K562 (cell line): ENCODE results near the gene CST4. TPM values are rescaled to one million over a fixed set of nuclear protein-coding genes. Genes with fewer than 3 reads are reported as not detected.

Source experiments
- ATAC-seq: fragments of 200-7000 bp; cut with Tn5 transposase; 3 replicates; pipeline ENCODE4 v1.9.1; 2020; ENCODE audit warnings: moderate library complexity
- BruUV-seq: library from RNA; stranded (reverse); fragments of 400-500 nt; replicated peaks from 2 replicates; lab custom pipeline; 2021; lab: Mats Ljungman, UMichigan
- CTCF ChIA-PET: fragments of 300-600 bp; formaldehyde crosslinking; extraction: SDS; loops from one replicate; lab custom pipeline; 2021; ENCODE audit warnings: low intra/inter-chr PET ratio; lab: Yijun Ruan, JAX
- POLR2A ChIA-PET: fragments of 300-600, 350-650 bp; sonication (Branson Sonifier 250); formaldehyde crosslinking; extraction: SDS; loops from one replicate; lab custom pipeline; 2021; ENCODE audit warnings: antibody characterized with exemption, inconsistent platforms; lab: Yijun Ruan, JAX
- DNase-seq, 4 experiments: peaks; one replicate each; pipeline versions ENCODE4 v3.0.0 to v3.0.0-alpha.2; 2011 to 2018; ENCODE audit warnings: low spot score in 3 of 4, mixed read lengths in 3 of 4; ENCODE audit errors: extremely low read depth in 1 of 4
- FAIRE-seq: peaks from 2 replicates; lab custom pipeline; 2011; peaks lifted over from hg19 to GRCh38; lab: Jason Lieb, UNC
- H2AFZ ChIP-seq: 2 replicates; pipeline ENCODE4 v1.6.0; 2011; ENCODE audit warnings: low read depth, low read length, control low read depth, inconsistent platforms
- H3K27ac ChIP-seq: fragments of 200-600 bp; 3 replicates; pipeline ENCODE4 v1.8.0; 2011; ENCODE audit warnings: low read depth, mild to moderate bottlenecking, control low read depth, inconsistent platforms, low read length, moderate library complexity, mixed read lengths; ENCODE audit errors: extremely low read depth
- H3K27me3 ChIP-seq, 2 experiments: fragments of 300-600 bp in 1 of 2; 2 replicates in 1 of 2; 3 replicates in 1 of 2; pipeline versions ENCODE4 v1.6.0 to v1.8.0; 2011; ENCODE audit warnings: inconsistent platforms in 2 of 2, low read length in 2 of 2, mild to moderate bottlenecking in 1 of 2, mixed read lengths in 1 of 2, moderate library complexity in 1 of 2; ENCODE audit not compliant: control insufficient read depth in 2 of 2, insufficient read depth in 2 of 2
- H3K36me3 ChIP-seq: fragments of 300-600 bp; 3 replicates; pipeline ENCODE4 v1.8.0; 2011; ENCODE audit warnings: mild to moderate bottlenecking, low read length, inconsistent platforms; ENCODE audit not compliant: control insufficient read depth, insufficient read depth
- H3K4me1 ChIP-seq, 2 experiments: fragments of 200-600 bp in 1 of 2; replicated peaks in 1 of 2; 2 replicates in 1 of 2; 3 replicates in 1 of 2; pipeline versions ENCODE4 v1.5.1 to v1.8.0; 2011; ENCODE audit warnings: inconsistent platforms in 2 of 2, low read length in 2 of 2, mild to moderate bottlenecking in 1 of 2, mixed read lengths in 1 of 2, moderate library complexity in 1 of 2; ENCODE audit not compliant: control insufficient read depth in 2 of 2, insufficient read depth in 2 of 2
- H3K4me2 ChIP-seq: 2 replicates; pipeline ENCODE4 v1.6.1; 2011; ENCODE audit warnings: low read length, control low read depth, inconsistent platforms, mixed read lengths; ENCODE audit not compliant: insufficient read depth
- H3K4me3 ChIP-seq: fragments of 200-600 bp; sonication (generic), shearing (Covaris generic); 2 replicates; pipeline ENCODE4 v1.5.1; 2016; ENCODE audit warnings: control low read depth, inconsistent platforms
- H3K79me2 ChIP-seq: fragments of 200-600 bp; 3 replicates; pipeline ENCODE4 v1.8.0; 2011; ENCODE audit warnings: low read length, inconsistent platforms; ENCODE audit not compliant: control insufficient read depth, insufficient read depth
- H3K9ac ChIP-seq, 2 experiments: 2 replicates each; pipeline versions ENCODE4 v1.6.0 to v1.6.1; 2011; ENCODE audit warnings: low read depth in 2 of 2, low read length in 2 of 2, control low read depth in 1 of 2, inconsistent platforms in 1 of 2, mild to moderate bottlenecking in 1 of 2, mixed read lengths in 1 of 2; ENCODE audit not compliant: insufficient read depth in 1 of 2
- H3K9me1 ChIP-seq: one replicate; pipeline ENCODE4 v1.6.0; 2011; ENCODE audit warnings: inconsistent platforms, mild to moderate bottlenecking, low read length, moderate library complexity; ENCODE audit not compliant: control insufficient read depth, insufficient read depth
- H3K9me3 ChIP-seq: replicated peaks from 2 replicates; pipeline ENCODE4 v1.5.1; 2011; ENCODE audit warnings: low read depth, low read length, inconsistent platforms; ENCODE audit not compliant: control insufficient read depth, insufficient read depth
- H4K20me1 ChIP-seq: replicated peaks from 2 replicates; pipeline ENCODE4 v1.6.1; 2011; ENCODE audit warnings: low read length, inconsistent platforms, mixed read lengths; ENCODE audit not compliant: control insufficient read depth, insufficient read depth
- C11orf30 ChIP-seq: fragments of 450-650 bp; IDR thresholded peaks from 2 replicates; pipeline ENCODE4 v1.6.1; 2016; ENCODE audit warnings: low read depth, mild to moderate bottlenecking
- HOXB6 ChIP-seq: fragments of 250-450 bp; sonication (Bioruptor Pico); IDR thresholded peaks from 2 replicates; pipeline ENCODE4 v1.5.1; 2022; ENCODE audit warnings: mild to moderate bottlenecking, borderline replicate concordance
- NFE2L1 ChIP-seq: fragments of 450-650 bp; IDR thresholded peaks from 2 replicates; pipeline ENCODE4 v1.6.1; 2016; ENCODE audit warnings: missing genetic modification characterization, low read depth, mild to moderate bottlenecking, missing compliant biosample characterization, moderate library complexity, borderline replicate concordance
- POLR2A ChIP-seq: fragments of 450-650 bp; conservative IDR thresholded peaks from 2 replicates; pipeline ENCODE4 v1.6.1; 2016
- RBM22 ChIP-seq: fragments of 200-400 bp; formaldehyde crosslinking; IDR thresholded peaks from 2 replicates; pipeline ENCODE4 v1.6.1; 2018; ENCODE audit warnings: low read length, low read depth; ENCODE audit not compliant: poor library complexity, severe bottlenecking
- ZNF24 ChIP-seq: fragments of 450-650 bp; IDR thresholded peaks from 2 replicates; pipeline ENCODE4 v1.6.1; 2016
- ZNF507 ChIP-seq: conservative IDR thresholded peaks from 2 replicates; pipeline ENCODE4 v1.6.1; 2017; ENCODE audit warnings: missing genetic modification characterization, missing compliant biosample characterization
- WGBS: fragments of 100-300 bp; shearing (Covaris generic); methylation state at CpG from one replicate; pipeline ENCODE4 v1.1.6; 2016; ENCODE audit warnings: low coverage, mixed read lengths; ENCODE audit not compliant: insufficient coverage; ENCODE audit errors: missing lambda C conversion rate; 5-methylcytosine and 5-hydroxymethylcytosine counted together
- in situ Hi-C: fragments of 300-500 bp; cut with MboI; formaldehyde crosslinking; loops from 4 replicates; pipeline ENCODE4 v1.15.0; 2018; ENCODE audit warnings: inconsistent platforms, mixed read lengths
- intact Hi-C: fragments of 100-400 bp; cut with micrococcal nuclease; formaldehyde crosslinking; loops from 2 replicates; pipeline ENCODE4 v1.14.2; 2022
- polyA plus RNA-seq, 8 experiments: library from polyadenylated mRNA; depleted of rRNA in 4 of 8; stranded (reverse) in 5 of 8; unstranded in 3 of 8; fragments of >200 nt; fragmentation: Nextera tagmentation in 2 of 8; fragmentation: Illumina TruSeq in 1 of 8; extraction: Ambion mirVana in 2 of 8; extraction: Trizol in 1 of 8; gene quantifications; 2 replicates each; pipeline versions ENCODE4 v1.2.1 to v1.2.3, GENCODE V29; 2011 to 2014; ENCODE audit warnings: inconsistent platforms in 1 of 8, missing spikeins in 1 of 8
- total RNA-seq, 7 experiments: library from RNA; depleted of rRNA in 6 of 7; stranded (reverse); fragments of >200 nt in 6 of 7; fragmentation: Illumina TruSeq in 2 of 7; extraction: Trizol in 2 of 7; gene quantifications; 2 replicates each; pipeline versions ENCODE4 v1.2.1 to v1.2.3, GENCODE V29; 2011 to 2021; ENCODE audit warnings: low replicate concordance in 1 of 7
- TF ChIP-seq, protein P1 (sequence below): fragments of 450-650 bp; IDR thresholded peaks from 2 replicates; pipeline ENCODE4 v1.6.1; 2016; ENCODE audit warnings: mild to moderate bottlenecking, moderate library complexity
- TF ChIP-seq, protein P2 (sequence below): IDR thresholded peaks from 2 replicates; pipeline ENCODE4 v1.6.1; 2016; ENCODE audit warnings: missing genetic modification characterization, missing compliant biosample characterization

Gene CST4
- total and polyA plus RNA-seq, 9 of the 15 experiments (the other 6 are each of a cell fraction or from before 2014, with no cell fraction given) = not detected

DNA sequence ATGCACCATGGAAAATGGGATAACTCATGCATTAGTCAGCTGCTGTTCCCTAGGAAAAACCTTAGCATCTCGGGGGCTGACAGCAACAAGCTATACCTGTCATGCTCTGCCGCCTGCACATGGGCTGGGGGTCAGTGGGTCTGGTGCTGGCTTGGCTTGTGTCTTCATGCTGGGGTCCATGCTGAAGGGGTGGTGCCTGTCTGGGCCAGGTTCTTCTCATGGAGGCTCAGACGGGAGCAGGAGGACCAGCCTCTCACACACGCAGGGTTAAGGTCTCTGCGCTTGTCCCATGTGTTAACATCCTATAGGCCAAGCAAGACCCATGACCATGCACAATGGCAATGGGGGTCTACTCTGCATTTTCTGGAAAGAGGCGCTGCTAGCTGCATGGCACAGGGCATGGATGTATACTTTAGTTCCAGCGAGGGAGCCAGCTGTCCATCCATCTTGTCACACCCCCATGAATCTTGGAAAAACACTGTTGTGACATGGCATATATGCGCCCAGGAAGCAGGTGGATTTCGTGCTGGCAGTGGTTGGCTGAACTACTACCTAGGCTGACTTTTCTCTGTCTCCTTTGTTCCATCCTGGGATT, 26.5 kb downstream of the CST4 start:
- no peak overlapping the region for H3K27ac ChIP-seq
- TF ChIP-seq POLR2A (no peak), RBM22 (no peak), HOXB6 (CRISPR knock-in tag) (no peak), NFE2L1 (tag) (no peak), ZNF24 (no peak), ZNF507 (no peak), C11orf30 (no peak)
- TF ChIP-seq, protein P1, sequence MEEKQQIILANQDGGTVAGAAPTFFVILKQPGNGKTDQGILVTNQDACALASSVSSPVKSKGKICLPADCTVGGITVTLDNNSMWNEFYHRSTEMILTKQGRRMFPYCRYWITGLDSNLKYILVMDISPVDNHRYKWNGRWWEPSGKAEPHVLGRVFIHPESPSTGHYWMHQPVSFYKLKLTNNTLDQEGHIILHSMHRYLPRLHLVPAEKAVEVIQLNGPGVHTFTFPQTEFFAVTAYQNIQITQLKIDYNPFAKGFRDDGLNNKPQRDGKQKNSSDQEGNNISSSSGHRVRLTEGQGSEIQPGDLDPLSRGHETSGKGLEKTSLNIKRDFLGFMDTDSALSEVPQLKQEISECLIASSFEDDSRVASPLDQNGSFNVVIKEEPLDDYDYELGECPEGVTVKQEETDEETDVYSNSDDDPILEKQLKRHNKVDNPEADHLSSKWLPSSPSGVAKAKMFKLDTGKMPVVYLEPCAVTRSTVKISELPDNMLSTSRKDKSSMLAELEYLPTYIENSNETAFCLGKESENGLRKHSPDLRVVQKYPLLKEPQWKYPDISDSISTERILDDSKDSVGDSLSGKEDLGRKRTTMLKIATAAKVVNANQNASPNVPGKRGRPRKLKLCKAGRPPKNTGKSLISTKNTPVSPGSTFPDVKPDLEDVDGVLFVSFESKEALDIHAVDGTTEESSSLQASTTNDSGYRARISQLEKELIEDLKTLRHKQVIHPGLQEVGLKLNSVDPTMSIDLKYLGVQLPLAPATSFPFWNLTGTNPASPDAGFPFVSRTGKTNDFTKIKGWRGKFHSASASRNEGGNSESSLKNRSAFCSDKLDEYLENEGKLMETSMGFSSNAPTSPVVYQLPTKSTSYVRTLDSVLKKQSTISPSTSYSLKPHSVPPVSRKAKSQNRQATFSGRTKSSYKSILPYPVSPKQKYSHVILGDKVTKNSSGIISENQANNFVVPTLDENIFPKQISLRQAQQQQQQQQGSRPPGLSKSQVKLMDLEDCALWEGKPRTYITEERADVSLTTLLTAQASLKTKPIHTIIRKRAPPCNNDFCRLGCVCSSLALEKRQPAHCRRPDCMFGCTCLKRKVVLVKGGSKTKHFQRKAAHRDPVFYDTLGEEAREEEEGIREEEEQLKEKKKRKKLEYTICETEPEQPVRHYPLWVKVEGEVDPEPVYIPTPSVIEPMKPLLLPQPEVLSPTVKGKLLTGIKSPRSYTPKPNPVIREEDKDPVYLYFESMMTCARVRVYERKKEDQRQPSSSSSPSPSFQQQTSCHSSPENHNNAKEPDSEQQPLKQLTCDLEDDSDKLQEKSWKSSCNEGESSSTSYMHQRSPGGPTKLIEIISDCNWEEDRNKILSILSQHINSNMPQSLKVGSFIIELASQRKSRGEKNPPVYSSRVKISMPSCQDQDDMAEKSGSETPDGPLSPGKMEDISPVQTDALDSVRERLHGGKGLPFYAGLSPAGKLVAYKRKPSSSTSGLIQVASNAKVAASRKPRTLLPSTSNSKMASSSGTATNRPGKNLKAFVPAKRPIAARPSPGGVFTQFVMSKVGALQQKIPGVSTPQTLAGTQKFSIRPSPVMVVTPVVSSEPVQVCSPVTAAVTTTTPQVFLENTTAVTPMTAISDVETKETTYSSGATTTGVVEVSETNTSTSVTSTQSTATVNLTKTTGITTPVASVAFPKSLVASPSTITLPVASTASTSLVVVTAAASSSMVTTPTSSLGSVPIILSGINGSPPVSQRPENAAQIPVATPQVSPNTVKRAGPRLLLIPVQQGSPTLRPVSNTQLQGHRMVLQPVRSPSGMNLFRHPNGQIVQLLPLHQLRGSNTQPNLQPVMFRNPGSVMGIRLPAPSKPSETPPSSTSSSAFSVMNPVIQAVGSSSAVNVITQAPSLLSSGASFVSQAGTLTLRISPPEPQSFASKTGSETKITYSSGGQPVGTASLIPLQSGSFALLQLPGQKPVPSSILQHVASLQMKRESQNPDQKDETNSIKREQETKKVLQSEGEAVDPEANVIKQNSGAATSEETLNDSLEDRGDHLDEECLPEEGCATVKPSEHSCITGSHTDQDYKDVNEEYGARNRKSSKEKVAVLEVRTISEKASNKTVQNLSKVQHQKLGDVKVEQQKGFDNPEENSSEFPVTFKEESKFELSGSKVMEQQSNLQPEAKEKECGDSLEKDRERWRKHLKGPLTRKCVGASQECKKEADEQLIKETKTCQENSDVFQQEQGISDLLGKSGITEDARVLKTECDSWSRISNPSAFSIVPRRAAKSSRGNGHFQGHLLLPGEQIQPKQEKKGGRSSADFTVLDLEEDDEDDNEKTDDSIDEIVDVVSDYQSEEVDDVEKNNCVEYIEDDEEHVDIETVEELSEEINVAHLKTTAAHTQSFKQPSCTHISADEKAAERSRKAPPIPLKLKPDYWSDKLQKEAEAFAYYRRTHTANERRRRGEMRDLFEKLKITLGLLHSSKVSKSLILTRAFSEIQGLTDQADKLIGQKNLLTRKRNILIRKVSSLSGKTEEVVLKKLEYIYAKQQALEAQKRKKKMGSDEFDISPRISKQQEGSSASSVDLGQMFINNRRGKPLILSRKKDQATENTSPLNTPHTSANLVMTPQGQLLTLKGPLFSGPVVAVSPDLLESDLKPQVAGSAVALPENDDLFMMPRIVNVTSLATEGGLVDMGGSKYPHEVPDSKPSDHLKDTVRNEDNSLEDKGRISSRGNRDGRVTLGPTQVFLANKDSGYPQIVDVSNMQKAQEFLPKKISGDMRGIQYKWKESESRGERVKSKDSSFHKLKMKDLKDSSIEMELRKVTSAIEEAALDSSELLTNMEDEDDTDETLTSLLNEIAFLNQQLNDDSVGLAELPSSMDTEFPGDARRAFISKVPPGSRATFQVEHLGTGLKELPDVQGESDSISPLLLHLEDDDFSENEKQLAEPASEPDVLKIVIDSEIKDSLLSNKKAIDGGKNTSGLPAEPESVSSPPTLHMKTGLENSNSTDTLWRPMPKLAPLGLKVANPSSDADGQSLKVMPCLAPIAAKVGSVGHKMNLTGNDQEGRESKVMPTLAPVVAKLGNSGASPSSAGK = no peak
- TF ChIP-seq, protein P2, sequence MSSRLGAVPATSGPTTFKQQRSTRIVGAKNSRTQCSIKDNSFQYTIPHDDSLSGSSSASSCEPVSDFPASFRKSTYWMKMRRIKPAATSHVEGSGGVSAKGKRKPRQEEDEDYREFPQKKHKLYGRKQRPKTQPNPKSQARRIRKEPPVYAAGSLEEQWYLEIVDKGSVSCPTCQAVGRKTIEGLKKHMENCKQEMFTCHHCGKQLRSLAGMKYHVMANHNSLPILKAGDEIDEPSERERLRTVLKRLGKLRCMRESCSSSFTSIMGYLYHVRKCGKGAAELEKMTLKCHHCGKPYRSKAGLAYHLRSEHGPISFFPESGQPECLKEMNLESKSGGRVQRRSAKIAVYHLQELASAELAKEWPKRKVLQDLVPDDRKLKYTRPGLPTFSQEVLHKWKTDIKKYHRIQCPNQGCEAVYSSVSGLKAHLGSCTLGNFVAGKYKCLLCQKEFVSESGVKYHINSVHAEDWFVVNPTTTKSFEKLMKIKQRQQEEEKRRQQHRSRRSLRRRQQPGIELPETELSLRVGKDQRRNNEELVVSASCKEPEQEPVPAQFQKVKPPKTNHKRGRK (tag) = no peak

More for the DNA sequence above, 26.5 kb downstream of the CST4 start:
- Histone ChIP-seq H3K4me2 (no peak overlapping the region), H3K4me3 (no peak overlapping the region), H3K4me1 (peaks cover 4 to 14% of the 10 kb centered on the region in 2 experiments; a peak in 4 of 5 replicates), H2AFZ (no peak overlapping the region), H3K79me2 (no peaks in the 10 kb centered on the region), H3K9ac (no peak overlapping the region), H3K9me1 (no peaks in the 10 kb centered on the region), H3K36me3 (no peaks in the 10 kb centered on the region), H4K20me1 (no peaks in the 10 kb centered on the region), H3K9me3 (no peaks in the 10 kb centered on the region), H3K27me3 (no peaks in the 10 kb centered on the region)
- no TSS peak for BruUV-seq
- 43% methylated on average over 9 of the region's 9 CpGs for WGBS
- no peak for ATAC-seq
- in situ Hi-C loops = no loop called here
- ChIA-PET POLR2A (no interaction called here), CTCF (no interaction called here)
- no peak for DNase-seq
- FAIRE-seq = no peak
- intact Hi-C loops = no loop called here
